EL (cell line): ENCODE results near the gene ZNF692.

Experiments used
- DNase-seq: peaks from one replicate; pipeline ENCODE4 v3.0.0-alpha.2; 2016

Gene ZNF692

DNA sequence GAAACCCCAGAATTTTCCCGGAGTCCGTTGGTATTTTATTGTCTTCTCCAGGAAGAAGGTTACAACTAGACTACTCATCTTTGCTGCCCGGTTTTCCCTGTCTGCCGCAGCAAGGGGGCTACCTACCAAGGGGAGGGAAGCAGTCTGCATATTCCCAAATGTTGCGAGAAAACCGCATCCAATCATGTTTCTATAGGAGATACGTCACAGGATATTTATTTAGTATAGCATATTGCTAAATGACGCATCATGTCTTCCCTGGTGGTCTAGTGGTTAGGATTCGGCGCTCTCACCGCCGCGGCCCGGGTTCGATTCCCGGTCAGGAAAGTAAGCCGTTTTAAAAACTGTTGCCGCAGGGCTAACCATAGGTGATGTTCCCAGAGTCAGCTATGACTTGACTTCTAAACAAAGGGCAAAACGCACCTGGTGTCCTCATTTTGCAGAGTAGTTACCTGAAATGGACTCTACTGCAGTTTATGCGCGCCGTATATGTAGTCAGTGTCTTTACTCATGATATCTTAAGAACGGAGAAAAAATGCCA is 15.2 kb upstream of the ZNF692 start:
- DNase-seq: no peak

DNA sequence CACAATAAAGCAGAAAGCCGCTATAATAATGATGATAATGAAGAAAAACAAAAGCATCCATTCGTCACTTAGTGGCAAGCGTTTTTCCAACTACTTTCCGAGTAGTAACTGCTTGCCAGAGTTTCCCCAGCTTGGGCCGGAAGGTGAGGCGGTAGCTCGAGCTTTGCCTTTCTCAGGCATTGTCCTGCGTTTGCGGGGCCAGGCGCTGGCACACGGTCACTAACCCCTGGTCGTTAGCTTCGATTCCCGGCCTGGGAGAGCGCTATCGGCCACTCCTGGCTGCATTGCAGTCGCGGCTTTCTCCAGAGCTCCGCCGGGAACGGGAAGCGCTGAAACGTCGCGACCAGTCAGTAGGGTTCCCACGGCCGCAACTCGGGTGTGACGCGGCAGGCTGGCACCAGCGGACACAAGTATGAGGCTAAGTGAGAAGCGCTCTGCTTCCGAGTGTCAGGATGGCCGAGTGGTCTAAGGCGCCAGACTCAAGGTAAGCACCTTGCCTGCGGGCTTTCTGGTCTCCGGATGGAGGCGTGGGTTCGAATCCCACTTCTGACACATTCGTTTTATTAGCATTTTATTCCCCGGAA is 14.6 kb upstream of the ZNF692 start:
- peak; percentile 96 for DNase-seq

DNA sequence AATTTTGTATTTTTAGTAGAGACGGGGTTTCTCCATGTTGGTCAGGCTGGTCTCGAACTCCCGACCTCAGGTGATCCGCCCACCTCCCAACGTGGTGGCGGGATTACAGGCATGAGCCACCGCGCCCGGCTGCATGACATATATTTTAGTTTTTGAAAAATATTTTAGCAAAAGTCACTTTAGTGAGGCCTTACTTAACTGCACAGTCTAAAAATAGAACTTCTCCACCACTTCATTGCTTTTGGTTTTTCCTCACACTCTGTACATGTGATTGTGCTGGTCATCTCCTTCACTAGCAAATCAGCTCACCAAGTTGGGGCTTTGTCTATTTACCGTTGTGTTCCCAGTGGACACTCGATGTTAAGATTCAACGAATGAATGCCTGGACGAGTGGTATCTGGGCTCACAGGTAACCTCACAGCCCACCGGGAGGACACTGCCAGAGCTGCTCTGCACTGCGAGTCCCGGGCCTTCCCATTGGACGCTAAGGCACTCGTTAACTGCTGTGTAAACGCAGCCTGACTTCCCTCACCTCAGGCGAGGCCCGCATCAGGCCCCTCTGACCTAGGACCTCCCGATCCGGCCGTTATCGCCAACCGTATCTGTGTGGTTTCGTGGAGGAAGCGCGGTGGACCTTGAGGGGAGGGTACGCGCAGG is 14.0 kb upstream of the ZNF692 start:
- DNase-seq: peak; percentile 70

DNA sequence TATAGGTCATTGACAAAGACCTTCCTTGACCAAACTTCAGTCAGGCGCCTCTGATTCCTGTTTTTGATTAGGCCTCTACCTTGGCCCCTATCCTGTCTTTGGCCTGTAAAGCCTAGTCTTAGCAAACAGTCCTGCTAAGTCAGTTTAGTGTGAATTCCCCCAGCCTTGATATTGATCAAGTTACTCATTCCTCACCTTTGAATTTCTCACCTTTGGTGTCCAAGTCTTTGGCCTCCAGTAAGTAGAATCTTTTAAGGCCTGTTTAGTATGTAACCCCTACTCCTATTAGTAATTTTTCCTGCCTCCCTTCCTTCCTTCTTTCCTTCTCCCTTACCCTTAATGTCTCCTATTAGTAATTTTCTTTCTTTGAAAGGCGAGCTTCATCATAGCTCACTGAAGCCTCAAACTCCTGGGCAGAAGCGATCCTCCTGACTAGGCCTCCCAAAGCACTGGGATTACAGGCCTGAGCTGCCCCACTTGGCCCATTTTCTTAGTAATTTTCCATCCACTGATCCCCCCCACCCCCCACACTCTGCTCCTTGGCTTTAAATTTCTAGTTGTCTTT is 13.0 kb upstream of the ZNF692 start:
- DNase-seq: no peak

DNA sequence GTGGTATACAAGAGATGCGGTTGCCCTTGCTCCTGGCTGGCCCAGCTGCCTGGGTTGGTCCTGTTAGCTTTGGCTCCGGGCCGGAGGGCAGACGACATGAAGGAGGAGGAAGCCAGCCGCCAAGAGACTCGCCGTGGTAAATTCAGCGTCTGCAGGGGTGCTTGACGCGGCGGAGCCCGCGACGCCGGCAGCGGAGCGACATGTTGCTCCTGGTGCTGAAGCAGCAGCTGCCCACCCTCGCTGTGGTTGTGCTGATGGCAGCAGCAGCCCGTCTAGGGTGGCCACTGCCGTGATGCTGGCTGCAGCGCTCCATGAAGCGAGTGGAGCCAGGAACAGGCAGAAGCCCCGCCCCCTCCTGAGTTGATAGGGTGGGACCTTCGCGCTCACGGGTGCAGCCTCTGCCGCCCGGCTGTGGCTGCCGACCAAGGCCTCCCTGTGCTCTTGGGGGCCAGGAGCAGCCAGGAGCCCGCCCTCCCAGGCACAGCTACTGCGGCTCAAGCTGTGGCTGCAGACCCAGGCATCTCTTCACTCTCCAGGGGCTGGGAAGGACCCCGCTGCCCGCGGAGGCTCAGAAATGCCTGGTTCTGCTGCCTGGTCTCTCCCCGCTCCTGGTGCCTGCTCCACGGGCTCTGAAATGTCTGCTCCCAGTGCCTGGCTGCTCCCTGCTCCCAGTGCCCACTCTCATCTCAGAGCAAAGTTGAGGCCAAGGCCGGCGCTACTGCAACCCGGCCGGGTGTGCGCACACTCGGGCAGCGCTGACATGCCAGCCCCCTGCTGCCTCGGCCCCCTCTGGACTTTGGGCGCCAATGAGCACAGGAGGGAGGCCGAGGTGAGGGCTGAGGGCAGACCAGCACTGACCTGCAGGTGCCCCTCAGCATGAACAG is 4.4 kb upstream of the ZNF692 start:
- DNase-seq: peak; percentile 83

DNA sequence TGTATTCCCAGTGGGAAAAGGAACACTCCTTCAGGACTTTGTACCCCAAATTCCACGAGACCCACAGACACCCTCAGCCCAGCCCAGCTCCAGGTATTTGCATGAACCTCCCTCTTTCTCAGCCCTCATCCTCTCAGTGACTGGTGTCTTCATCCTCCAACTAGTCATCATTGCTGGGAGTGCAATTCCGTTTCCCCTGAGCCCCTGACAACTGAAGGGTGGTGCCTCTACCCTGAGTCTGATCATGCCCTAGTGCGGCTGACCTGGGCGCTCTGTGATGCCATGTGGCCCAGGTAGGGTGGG is 3.8 kb upstream of the ZNF692 start:
- DNase-seq: no peak

DNA sequence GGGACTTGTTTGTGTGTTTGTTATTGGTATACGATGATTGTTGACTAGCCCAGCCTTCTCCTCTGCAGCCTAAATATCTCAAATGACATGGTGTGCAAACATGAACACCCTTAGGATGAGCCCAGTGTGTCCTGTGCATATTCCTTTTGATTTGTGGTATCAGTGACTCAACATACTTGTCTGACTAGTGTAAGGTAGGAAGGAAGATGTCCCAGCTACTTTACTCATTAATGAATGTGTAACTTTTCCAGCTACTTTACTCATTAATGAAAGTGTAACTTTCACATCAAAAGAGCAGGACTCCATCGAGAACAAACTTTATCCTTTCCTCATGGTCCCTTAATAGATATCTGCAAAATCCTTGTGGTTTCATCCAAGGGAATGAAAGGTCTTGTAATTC is 2.7 kb upstream of the ZNF692 start:
- DNase-seq: no peak

DNA sequence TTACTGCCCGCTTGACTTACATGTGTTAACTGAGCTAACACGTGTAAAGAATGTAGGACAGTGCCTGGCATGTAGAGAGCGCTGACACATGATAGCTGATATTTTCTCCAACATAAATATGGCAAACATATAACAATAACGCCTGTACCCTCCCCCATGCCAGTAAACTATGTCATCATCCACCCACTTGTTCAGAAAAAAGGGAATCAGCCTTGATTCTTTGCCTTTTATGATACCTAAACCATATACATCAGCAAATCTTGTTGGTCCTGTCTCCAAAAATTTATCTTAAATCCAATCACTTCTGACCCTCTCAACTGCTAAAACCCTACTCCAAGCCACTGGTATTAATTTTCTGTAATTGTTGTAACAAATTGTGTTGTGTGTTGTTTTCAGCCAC is 1.1 kb upstream of the ZNF692 start:
- DNase-seq: no peak

DNA sequence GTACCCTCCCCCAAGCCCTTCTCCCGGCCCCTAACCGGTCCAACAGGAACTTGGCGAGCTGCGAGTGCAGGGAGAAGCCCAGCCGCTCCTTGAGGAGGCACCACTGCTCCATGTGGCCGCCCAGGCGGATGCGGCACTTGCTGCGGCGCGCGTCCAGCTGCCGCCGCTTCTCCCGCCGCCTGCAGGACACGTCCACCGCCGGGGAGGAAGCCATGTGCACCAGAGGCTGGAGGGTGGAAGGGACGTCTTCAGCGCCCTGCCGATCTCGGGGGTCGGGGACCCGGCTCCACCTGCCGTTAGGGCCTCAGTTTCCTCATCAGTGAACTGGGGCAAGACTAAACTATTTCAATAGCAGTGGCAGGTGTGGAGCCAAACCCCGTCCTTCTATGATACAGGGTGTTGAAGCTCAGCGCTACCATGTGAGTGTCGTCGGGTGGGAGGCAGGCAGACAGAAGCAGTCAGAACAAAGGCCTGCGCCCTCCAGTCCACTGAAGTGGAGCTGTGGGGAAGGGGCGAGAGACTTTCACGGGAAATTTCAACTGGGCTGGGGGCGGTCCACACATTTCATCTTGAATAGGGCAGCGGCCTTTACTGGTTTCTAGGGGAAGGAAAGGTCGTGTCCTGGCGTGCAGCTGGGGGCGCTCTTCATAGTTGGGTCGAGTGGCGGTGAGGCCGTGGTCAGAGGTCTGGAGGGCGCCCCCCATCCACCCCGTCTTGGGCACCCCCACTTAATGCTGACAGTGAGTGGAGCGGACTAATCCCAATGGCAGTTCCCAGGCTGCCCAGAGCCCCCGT is 592 bp downstream of the ZNF692 start:
- peak; percentile 70 for DNase-seq

DNA sequence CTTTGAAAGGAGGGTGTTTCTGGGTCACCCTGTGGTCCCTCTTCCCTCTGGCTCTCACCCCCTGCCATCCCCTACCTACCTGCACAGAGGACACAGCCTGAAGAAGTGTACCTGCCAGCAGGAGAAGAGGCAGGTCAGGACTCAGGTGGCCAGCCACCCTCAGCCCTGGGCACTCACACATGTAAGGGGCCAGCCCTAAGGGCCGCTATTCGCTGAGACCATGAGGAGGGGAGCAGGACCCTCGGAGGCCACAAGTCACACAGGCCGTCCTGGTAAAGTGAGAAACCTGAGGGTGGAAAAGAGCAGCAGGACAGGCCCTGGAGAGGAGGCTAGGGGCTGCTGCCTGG is 1.2 kb downstream of the ZNF692 start:
- DNase-seq: no peak

DNA sequence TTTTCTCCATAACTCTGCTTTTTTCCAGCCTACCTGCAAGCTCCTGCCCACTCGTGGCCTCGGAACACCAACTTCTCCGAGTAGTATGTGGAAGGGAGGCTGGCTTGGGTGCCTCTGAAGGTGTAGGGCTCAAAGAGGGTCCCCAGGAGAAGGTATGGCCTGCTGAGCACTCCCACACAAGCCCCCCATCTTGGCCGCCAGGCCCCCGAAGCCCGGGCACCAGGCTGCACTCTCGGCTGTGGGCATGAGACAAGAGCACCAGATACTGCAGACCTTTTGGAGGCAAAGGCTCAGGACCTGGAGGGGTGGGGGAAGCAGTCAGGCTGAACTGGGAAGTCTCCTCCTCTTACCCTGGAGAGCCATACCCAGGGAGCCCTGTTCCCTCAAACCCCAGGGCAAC is 1.7 kb downstream of the ZNF692 start:
- no peak for DNase-seq

DNA sequence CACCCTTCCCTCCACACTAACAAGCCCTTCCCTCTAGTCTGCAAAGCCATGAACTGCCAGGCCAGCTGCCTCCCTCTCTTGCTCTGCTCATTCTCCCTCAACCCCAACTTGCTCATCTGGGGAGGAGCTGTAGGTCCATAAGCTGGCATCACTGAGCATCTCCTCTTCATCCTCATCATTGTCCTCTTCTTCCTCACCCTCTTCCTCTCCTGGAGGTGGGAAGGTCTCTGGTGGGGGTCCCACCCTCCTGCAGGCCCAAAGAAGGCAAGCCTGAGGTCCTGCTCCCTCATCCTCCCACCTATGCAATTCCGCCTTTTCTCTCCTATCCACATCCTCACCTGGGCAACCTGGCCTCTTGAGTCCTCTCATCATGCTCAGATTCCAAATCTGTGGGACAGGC is 2.7 kb downstream of the ZNF692 start:
- DNase-seq: no peak

DNA sequence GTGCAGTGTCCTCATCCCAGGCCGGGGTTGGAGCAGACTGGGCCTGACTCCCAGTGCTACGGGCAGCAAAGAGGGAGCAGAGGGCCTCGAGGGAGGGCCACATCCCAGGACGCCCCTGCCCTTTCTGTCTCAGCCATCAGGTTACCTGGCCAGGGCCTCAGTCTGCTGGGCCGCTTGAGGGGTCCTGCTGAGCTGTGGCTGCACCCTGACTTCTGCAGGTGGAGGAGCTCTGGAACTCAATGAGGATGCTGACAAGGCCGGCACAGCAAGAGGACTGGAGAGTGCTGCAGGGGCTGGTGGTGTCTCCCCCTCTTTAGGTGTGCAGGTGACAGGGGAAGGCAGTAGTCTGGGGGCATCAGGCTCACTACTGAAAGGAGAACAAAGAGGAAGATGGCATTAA is 3.3 kb downstream of the ZNF692 start:
- no peak for DNase-seq

DNA sequence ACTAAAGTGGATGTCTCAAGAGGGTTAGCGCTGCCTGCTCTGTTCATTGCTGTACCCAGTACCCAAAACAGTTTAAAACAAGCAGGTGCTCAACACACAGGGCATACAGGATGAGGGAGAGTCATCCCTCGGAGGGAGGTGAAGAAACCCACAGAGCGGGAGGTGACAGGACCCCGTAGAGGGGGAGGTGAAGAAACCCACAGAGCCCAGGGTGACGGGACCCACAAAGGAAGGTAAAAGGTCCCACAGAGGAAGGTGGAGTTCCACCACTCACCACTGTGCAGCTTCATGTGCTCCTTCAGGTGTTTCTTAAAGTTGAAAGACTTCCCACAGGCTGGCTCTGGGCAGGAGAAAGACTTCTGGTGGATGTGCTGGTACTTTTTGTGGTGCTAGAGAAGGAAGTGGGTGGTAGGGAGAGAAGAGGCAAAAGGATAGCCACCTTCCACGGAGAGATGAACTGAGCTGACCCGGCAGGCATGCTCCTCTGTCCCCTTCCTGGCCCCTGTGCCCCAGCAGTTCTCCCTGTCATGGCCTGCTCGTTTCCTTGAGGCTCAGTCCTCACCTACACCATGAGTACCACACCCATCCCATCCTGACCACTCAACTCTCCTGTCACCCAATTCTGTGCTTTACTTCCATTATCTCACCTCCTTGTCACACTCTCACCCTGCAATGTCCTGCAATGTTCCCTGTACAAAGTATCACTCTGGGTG is 5.1 kb downstream of the ZNF692 start:
- DNase-seq: no peak

DNA sequence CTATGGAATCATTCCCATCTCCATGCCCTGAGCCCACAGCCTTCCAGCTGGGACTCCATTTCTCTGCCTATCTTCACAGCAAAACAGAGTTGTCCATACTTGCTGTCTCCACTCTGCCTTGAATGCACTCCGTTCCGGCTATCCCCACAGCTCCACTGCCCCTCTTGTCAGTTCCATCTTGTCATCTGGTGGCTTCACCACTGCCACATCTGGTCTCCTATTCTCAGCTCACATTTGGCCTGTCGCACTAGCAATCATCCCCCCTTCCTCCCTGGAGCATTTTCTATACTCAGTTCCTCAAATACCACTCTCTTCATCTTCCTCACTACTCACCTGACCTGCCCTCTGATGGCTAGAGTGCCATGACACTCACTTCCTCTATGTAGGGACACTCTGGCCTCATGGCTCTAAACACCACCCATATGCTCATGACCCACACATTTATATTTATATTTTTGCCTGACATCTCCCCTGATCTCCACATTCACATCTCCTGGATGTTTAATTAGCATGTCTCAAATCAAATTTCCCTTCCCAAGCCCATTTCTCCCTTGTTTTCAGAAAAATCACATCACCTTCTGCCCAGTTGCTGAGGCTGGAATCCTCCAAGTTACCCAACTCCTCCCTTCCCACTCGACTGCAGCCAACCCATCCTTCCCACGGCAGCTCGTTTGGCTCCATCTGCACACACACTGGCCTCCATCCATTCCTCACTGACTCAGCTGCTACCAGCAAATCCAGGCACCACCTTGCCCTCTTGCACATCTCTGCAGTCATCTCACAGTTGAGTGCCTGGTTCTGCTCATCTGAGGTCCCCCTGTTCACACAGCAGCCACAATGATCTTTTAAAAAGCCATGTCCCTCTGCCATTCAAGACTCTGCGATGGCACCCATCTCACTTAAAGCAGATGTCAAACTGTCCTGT is 6.1 kb downstream of the ZNF692 start:
- DNase-seq: no peak

DNA sequence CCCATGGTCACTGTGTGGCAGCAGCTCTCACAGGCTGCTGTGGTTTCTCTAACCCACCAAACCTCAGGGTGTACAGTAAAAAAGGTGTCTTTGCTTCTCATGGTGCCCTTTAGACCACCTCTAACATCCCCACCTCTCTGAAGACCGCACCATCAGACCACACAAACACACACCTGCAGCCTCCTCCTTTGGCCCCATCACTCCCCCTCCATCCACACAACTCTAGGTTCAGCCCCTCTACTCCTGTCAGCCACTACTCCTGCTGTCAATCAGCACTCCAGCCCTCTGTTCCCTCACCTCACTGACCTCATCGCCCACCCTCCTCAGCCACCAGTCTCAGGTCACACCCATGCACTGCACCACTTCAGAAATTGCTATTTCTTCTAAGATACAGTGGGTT is 7.5 kb downstream of the ZNF692 start:
- no peak for DNase-seq

DNA sequence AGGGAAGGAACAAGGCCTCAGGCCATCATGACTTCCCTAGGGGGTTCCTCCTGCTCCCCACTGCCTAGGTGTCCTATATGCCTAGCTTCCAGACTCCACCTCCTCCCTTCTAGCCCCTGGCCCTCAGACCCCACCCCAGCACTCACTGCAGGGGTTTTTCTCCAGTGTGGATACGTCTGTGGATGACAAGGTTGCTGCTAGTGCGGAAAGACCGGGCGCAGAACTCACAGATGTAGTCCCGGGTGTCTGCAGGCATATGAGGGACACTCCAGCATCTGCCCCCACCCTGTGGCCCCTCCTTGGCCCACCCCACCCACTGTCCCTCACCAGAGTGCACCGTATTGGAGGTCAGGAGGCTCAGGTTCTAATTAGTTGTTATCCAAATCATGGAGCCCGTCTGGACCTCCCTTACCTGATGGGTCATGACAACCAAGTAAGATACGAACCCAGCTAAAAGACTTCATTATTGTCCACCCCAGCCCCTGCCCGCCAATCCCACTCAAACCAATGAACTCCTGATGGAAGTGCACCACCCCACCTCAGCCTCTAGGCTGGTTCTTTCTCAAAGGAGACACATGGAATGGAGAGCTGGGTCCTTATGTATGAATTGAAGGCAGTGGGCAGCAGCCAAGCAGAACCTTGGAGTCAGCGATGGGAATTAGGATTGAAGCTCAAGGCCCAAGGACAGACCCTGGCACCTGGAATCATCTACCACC is 8.2 kb downstream of the ZNF692 start:
- no peak for DNase-seq

DNA sequence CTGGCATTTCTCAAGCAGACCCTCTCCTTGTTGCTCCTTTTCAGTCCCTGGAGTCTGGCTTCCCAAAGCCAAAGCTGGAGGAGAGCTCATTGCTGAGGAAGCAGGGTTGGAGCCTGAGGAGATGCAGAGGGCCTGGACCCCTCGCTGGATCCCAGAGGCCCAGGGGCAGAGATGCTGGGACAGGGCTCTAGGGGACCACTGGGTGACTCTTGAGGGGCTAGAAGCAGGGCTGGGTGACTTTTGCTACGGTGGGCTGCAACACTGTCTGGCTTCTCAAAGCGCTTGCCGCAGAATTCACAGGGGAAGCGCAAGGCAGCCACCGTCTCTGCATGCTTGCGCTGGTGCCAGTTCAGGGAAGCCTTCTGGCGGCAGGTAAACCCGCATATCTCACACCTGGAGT is 8.8 kb downstream of the ZNF692 start:
- no peak for DNase-seq

DNA sequence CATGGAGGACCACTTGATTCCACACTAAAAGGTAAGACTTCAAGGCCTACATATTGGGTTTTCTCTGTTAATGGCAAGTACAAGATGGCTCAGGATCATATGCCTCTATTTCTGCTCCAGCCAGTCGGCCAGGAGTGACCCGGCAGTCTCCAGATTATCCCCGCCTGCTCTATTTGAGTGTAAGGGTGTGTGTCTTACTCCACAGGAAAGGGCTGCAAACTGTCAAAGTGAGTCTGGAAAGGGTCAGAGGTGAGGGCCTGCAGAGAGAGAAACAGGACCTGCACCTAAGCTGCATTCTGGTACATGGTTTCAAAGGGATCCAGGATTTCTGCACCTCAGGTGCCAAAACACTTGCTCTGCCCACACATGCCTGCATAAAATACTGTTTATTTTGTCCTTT is 9.2 kb downstream of the ZNF692 start:
- DNase-seq: no peak

DNA sequence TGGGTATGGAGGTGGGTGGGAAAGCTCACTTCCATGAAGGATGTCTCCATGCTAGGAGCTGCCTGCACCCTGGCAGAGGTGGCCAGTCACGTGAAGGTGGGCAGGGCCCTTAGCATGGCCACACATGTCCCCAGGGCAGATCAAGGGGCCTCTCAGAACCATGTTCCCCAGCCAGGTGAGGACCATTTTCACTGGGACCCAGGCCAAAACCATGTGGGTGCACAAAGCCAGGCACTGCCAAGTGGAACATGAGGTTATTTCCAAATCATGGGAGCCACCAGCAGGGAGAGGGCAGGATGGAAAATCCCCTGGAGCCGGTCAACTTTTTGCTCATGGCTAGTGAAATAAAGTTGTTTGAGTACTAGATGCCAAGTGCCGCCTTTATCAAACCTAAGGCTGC is 9.7 kb downstream of the ZNF692 start:
- no peak for DNase-seq

DNA sequence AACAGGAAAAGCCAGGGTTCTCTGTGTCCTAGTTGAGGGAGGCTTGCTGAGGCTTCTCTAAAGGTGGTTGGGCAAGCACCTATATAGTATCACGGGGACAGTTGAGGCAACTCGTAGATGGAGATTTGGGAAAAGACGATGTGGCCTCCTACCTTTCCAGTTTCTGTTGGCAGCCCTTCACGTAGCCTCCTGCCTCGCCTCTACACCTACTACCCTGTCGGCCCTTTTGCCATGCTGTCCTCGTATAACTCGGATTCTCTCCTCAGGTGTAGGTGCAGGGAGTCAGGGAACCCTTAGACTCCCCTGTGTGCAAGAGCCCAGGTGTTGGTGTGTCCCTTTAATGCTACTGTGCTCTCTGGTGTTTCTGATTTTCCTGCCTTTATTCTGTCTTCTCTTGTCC is 10.3 kb downstream of the ZNF692 start:
- DNase-seq: no peak
